ENCODE measurements around the gene GDF10.

- TF ChIP-seq CTCF (IDR thresholded peaks at IDR 0.05; ENCODE audit: insufficient read depth, low read length) (no peak), POLR2AphosphoS5 (IDR thresholded peaks at IDR 0.05; ENCODE audit: low read depth) (no peak), SPI1 (IDR thresholded peaks at IDR 0.05; ENCODE audit: borderline replicate concordance, low read depth) (no peak)
- TF ChIP-seq, protein P1, sequence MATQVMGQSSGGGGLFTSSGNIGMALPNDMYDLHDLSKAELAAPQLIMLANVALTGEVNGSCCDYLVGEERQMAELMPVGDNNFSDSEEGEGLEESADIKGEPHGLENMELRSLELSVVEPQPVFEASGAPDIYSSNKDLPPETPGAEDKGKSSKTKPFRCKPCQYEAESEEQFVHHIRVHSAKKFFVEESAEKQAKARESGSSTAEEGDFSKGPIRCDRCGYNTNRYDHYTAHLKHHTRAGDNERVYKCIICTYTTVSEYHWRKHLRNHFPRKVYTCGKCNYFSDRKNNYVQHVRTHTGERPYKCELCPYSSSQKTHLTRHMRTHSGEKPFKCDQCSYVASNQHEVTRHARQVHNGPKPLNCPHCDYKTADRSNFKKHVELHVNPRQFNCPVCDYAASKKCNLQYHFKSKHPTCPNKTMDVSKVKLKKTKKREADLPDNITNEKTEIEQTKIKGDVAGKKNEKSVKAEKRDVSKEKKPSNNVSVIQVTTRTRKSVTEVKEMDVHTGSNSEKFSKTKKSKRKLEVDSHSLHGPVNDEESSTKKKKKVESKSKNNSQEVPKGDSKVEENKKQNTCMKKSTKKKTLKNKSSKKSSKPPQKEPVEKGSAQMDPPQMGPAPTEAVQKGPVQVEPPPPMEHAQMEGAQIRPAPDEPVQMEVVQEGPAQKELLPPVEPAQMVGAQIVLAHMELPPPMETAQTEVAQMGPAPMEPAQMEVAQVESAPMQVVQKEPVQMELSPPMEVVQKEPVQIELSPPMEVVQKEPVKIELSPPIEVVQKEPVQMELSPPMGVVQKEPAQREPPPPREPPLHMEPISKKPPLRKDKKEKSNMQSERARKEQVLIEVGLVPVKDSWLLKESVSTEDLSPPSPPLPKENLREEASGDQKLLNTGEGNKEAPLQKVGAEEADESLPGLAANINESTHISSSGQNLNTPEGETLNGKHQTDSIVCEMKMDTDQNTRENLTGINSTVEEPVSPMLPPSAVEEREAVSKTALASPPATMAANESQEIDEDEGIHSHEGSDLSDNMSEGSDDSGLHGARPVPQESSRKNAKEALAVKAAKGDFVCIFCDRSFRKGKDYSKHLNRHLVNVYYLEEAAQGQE (IDR thresholded peaks at IDR 0.05; ENCODE audit: insufficient replicate concordance, low read depth) = no peak
Observed at GRCh38 chr10:47360419-47361040, 60.5 kb downstream of the GDF10 start.

Measured in HL-60 (cell line).